A673 (cell line): Measurements from ENCODE around the gene SGMS1.

ENCODE experiments used
- EZH2 ChIP-seq: fragments of 200-600 bp; sonication (generic); IDR thresholded peaks from 2 replicates; pipeline ENCODE4 v1.6.1; 2017; ENCODE audit warnings: borderline replicate concordance, low read depth, mild to moderate bottlenecking, mixed read lengths, antibody characterized with exemption, low read length; ENCODE audit not compliant: poor library complexity, severe bottlenecking
- TF ChIP-seq, protein P1 (sequence below): fragments of 300-800, 200-600 bp; sonication (generic); conservative IDR thresholded peaks from 2 replicates; pipeline ENCODE4 v1.5.1; 2017; ENCODE audit warnings: low read depth, mild to moderate bottlenecking, antibody characterized with exemption, low read length, moderate library complexity, mixed read lengths

DNA sequence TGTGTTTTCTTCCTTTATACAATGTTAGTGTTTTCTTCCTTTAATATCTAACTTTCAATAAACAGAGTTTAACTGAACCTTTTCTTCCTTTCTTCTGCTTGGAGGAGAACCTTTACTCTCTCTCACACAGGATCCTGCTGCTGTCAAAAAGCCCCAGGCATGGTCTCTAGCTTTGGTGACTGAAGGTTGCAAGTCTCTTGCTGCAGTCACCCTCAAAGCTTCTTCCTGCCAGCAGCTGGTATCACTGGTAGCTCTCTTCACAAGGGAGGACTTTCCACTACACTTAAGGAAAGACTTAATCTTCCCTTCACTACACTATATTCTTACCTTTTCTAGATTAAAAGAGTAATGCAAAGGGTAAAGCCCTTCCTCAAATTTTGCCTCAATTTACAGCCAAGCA, 153.4 kb downstream of the SGMS1 start:
- TF ChIP-seq, protein P1, sequence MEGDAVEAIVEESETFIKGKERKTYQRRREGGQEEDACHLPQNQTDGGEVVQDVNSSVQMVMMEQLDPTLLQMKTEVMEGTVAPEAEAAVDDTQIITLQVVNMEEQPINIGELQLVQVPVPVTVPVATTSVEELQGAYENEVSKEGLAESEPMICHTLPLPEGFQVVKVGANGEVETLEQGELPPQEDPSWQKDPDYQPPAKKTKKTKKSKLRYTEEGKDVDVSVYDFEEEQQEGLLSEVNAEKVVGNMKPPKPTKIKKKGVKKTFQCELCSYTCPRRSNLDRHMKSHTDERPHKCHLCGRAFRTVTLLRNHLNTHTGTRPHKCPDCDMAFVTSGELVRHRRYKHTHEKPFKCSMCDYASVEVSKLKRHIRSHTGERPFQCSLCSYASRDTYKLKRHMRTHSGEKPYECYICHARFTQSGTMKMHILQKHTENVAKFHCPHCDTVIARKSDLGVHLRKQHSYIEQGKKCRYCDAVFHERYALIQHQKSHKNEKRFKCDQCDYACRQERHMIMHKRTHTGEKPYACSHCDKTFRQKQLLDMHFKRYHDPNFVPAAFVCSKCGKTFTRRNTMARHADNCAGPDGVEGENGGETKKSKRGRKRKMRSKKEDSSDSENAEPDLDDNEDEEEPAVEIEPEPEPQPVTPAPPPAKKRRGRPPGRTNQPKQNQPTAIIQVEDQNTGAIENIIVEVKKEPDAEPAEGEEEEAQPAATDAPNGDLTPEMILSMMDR: no peak
- TF ChIP-seq EZH2: no peak
